HL-60 (cell line): ENCODE results near the gene SNX8.
"Not testable (repeated sequence)": the region's sequence is repeated elsewhere in the genome, so short reads cannot be mapped to it uniquely, and the experiment has no call there.

Experiments
- DNase-seq, 2 experiments: peaks; one replicate each; pipeline ENCODE4 v3.0.0-alpha.2; 2010 to 2020; ENCODE audit warnings: low read depth in 1 of 2, low spot score in 1 of 2
- H3K27ac ChIP-seq: fragments of 250-450 bp; sonication (Bioruptor Pico); replicated peaks from 2 replicates; pipeline ENCODE4 v1.5.1; 2020; ENCODE audit warnings: mild to moderate bottlenecking, moderate library complexity
- H3K27me3 ChIP-seq: fragments of 250-450 bp; sonication (Bioruptor Pico); 2 replicates; pipeline ENCODE4 v1.5.1; 2021; ENCODE audit warnings: mild to moderate bottlenecking, moderate library complexity; ENCODE audit not compliant: insufficient read depth, poor library complexity, severe bottlenecking
- H3K4me3 ChIP-seq: replicated peaks from 2 replicates; pipeline ENCODE4 v1.5.1; 2011; ENCODE audit warnings: mild to moderate bottlenecking, control low read depth, low read length; ENCODE audit not compliant: insufficient read depth
- GABPA ChIP-seq: IDR thresholded peaks from 2 replicates; pipeline ENCODE4 v1.6.1; 2012; ENCODE audit warnings: low read depth
- POLR2AphosphoS5 ChIP-seq: IDR thresholded peaks from 2 replicates; pipeline ENCODE4 v1.6.1; 2012; ENCODE audit warnings: low read depth
- SPI1 ChIP-seq: IDR thresholded peaks from 2 replicates; pipeline ENCODE4 v1.6.1; 2012; ENCODE audit warnings: low read depth, mild to moderate bottlenecking, borderline replicate concordance
- TF ChIP-seq, protein P1 (sequence below): IDR thresholded peaks from 2 replicates; pipeline ENCODE4 v1.6.1; 2012; ENCODE audit warnings: low read depth; ENCODE audit not compliant: insufficient replicate concordance
- TF ChIP-seq, protein P2 (sequence below): IDR thresholded peaks from one replicate; pipeline ENCODE4 v1.5.1; 2011; ENCODE audit warnings: low read length, control low read depth, inconsistent platforms; ENCODE audit not compliant: insufficient read depth

SNX8 gene

DNA sequence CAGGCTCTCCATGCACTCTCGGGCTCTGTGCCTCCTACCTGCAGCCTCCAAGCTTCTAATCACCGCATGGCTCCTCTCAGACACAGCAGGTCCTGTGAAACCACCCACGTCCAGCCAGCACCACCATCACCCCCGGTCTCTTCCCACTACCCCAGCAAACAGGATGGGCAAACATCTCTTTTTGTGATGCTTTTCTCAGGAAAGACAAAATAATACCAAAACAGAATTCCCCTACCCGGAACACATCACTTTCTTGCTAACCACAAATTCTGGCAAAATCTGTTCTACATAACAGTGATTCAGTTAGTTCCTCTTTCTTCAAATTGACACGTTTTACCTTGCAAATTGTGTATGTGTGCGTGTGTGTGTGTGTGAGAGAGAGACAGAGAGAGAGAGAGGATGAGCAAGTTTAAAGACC is 6.5 kb downstream of the SNX8 start:
- Histone ChIP-seq H3K27ac (no peak overlapping the region), H3K4me3 (no peak overlapping the region), H3K27me3 (no peaks in the 10 kb centered on the region)
- TF ChIP-seq POLR2AphosphoS5 (no peak), SPI1 (no peak), GABPA (no peak)
- TF ChIP-seq, protein P1, sequence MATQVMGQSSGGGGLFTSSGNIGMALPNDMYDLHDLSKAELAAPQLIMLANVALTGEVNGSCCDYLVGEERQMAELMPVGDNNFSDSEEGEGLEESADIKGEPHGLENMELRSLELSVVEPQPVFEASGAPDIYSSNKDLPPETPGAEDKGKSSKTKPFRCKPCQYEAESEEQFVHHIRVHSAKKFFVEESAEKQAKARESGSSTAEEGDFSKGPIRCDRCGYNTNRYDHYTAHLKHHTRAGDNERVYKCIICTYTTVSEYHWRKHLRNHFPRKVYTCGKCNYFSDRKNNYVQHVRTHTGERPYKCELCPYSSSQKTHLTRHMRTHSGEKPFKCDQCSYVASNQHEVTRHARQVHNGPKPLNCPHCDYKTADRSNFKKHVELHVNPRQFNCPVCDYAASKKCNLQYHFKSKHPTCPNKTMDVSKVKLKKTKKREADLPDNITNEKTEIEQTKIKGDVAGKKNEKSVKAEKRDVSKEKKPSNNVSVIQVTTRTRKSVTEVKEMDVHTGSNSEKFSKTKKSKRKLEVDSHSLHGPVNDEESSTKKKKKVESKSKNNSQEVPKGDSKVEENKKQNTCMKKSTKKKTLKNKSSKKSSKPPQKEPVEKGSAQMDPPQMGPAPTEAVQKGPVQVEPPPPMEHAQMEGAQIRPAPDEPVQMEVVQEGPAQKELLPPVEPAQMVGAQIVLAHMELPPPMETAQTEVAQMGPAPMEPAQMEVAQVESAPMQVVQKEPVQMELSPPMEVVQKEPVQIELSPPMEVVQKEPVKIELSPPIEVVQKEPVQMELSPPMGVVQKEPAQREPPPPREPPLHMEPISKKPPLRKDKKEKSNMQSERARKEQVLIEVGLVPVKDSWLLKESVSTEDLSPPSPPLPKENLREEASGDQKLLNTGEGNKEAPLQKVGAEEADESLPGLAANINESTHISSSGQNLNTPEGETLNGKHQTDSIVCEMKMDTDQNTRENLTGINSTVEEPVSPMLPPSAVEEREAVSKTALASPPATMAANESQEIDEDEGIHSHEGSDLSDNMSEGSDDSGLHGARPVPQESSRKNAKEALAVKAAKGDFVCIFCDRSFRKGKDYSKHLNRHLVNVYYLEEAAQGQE, result no peak
- TF ChIP-seq, protein P2, sequence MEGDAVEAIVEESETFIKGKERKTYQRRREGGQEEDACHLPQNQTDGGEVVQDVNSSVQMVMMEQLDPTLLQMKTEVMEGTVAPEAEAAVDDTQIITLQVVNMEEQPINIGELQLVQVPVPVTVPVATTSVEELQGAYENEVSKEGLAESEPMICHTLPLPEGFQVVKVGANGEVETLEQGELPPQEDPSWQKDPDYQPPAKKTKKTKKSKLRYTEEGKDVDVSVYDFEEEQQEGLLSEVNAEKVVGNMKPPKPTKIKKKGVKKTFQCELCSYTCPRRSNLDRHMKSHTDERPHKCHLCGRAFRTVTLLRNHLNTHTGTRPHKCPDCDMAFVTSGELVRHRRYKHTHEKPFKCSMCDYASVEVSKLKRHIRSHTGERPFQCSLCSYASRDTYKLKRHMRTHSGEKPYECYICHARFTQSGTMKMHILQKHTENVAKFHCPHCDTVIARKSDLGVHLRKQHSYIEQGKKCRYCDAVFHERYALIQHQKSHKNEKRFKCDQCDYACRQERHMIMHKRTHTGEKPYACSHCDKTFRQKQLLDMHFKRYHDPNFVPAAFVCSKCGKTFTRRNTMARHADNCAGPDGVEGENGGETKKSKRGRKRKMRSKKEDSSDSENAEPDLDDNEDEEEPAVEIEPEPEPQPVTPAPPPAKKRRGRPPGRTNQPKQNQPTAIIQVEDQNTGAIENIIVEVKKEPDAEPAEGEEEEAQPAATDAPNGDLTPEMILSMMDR, result no peak
- peak in 1 of 2 experiments; percentile 18 for DNase-seq

DNA sequence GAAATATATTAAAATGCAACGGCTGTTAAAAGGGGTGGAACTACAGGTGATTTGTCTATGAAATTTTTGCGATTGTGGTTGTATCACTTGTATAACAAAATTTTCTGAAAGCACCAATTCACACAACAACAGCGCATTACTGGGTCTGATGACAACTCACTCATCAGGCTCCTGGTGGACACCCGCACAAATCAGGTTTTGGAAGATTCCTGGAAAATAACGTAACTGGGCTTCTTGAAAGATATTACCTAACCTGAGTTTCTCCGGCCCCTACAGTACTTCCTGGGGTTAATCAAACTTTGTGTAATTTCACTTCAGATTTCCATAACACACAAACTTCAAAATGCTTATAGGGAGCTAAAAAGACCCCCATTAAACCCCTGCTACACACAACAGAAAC is 7.6 kb downstream of the SNX8 start:
- no peaks in the 10 kb centered on the region for H3K27me3 ChIP-seq
- DNase-seq, result no peak
- no peak overlapping the region for H3K27ac ChIP-seq
- TF ChIP-seq GABPA (no peak), SPI1 (no peak), POLR2AphosphoS5 (no peak)
- TF ChIP-seq, protein P2, result no peak
- TF ChIP-seq, protein P1, result no peak
- H3K4me3 ChIP-seq, result no peak overlapping the region

DNA sequence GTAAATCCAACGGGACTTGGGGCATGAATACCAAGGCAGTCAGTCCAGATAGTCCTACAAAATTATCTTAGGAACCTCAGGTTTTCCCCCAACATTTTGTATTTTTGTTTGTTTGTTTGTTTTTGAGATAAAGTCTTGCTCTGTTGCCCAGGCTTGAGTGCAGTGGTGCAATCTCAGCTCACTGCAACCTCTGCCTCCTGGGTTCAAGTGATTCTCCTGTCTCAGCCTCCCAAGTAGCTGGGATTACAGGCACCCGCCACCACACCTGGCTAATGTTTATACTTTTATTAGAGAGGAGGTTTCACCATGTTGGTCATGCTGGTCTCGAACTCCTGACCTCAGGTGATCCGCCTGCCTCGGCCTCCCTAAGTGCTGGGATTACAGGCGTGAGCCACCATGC is 9.0 kb downstream of the SNX8 start:
- DNase-seq, H3K4me3 ChIP-seq, H3K27ac ChIP-seq, H3K27me3 ChIP-seq: not testable (repeated sequence)

DNA sequence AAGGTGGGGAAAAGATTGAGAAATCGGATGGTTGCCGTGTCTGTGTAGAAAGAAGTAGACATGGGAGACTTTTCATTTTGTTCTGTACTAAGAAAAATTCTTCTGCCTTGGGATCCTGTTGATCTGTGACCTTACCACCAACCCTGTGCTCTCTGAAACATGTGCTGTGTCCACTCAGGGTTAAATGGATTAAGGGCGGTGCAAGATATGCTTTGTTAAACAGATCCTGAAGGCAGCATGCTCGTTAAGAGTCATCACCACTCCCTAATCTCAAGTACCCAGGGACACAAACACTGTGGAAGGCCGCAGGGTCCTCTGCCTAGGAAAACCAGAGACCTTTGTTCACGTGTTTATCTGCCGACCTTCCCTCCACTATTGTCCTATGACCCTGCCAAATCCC is 10.7 kb downstream of the SNX8 start:
- H3K4me3 ChIP-seq, DNase-seq, H3K27me3 ChIP-seq, H3K27ac ChIP-seq: not testable (repeated sequence)

DNA sequence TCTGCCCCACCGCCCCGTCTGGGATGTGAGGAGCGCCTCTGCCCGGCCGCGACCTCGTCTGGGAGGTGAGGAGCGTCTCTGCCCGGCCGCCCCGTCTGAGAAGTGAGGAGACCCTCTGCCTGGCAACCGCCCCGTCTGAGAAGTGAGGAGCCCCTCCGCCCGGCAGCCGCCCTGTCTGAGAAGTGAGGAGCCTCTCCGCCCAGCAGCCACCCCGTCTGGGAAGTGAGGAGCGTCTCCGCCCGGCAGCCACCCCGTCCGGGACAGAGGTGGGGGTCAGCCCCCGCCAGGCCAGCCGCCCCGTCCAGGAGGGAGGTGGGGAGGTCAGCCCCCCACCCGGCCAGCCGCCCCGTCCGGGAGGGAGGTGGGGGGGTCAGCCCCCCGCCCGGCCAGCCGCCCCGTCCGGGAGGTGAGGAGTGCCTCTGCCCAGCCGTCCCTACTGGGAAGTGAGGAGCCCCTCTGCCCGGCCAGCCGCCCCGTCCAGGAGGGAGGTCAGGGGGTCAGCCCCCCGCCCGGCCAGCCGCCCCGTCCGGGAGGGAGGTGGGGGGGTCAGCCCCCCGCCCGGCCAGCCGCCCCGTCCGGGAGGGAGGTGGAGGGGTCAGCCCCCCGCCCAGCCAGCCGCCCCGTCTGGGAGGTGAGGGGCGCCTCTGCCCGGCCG is 11.4 kb downstream of the SNX8 start:
- not testable (repeated sequence) for DNase-seq, H3K27ac ChIP-seq, H3K27me3 ChIP-seq, H3K4me3 ChIP-seq
